ENCODE data around the gene CALHM2.

GRCh38 chr10:103445366-103445765 is 6.8 kb downstream of the CALHM2 start:
- TF ChIP-seq ZNF274 (IDR thresholded peaks at IDR 0.05; ENCODE audit: low read depth, low read length) = no peak
- TF ChIP-seq SUZ12 (IDR thresholded peaks at IDR 0.05; ENCODE audit: extremely low read depth, insufficient read depth, insufficient read length) = no peak
- no peak for TF ChIP-seq YY1 (IDR thresholded peaks at IDR 0.05; ENCODE audit: insufficient read depth, insufficient read length)

Data from NT2/D1 (cell line).